Stimulated activated CD4-positive, alpha-beta T cell treated with anti-CD3 and anti-CD28 coated beads, TNF-alpha, amount 100 ng/mL, for 4 hours (primary cell): ENCODE results near the gene DNAH17.

Source experiments
- DNase-seq, 3 experiments: peaks; one replicate each; pipeline ENCODE4 v3.0.0-alpha.2; 2020; ENCODE audit warnings: low read depth in 3 of 3

DNAH17 gene

GRCh38 chr17:78412403-78412802 lies 164.8 kb downstream of the DNAH17 start:
- peak in 1 of 3 experiments; percentile 6 for DNase-seq

- no peak for DNase-seq
Observed at GRCh38 chr17:78411241-78411857, 165.8 kb downstream of the DNAH17 start.

DNA sequence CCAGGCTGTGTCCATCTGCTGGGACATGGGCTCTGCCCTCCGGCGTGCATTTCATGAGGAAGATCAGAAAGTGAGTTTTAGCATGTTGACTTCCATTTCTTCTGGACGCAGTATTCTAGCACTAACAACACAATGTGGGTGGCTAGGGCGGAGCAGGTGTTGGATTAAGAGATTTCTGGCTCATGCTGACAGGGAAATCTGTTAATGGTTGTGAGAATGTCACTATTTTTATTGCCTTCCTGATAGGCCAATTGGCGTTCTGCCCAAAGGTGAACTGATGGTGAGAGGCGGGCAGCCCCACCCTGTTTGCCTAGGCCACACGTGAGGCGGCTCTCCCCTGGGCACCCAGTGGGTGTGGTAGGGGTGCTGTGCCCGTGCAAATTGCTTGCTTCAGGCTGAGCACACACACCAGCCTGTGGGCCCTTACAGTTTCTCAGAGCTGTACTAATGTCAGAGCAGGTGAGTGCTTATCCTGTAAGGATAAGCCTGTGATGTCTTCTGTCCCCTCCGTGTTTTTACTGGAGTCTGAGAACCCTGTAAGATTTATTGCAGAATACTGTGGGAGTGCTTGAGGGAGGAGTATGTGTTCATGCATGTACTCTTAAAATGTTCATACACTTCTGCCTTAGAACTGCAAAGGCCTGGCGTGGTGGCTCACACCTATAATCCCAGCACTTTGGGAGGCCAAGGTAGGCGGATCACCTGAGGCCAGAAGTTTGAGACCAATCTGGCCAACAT lies 167.8 kb downstream of the DNAH17 start:
- no peak for DNase-seq

DNA sequence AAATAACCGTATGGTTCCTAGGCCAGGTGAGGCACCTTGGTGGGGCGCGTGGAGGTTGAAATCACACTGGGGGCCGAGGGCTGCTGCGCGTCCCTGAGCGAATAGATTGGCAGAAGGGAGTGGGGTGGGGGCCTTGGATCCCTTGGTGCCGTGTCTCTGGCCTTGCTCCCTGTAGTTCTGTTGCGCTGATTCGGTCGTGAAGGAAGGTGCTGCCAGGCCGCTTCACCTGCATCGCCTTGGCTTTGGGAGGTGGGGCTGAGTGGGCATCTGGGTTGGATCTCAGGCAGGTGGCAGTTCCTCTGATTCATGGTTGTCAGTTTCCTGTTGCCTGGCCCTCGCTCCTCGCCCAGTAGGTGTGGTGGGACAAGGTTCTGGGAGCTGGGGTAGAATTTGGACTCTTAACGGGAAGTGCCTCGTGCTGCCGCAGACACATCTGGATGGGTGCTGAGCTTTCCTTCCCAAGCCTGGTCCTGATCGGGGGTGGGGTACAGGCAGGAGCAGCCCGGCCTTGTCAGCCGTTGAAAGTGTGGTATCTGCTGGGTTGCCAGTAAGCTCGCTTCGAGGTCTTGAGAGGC lies 168.6 kb downstream of the DNAH17 start:
- no peak for DNase-seq

DNA sequence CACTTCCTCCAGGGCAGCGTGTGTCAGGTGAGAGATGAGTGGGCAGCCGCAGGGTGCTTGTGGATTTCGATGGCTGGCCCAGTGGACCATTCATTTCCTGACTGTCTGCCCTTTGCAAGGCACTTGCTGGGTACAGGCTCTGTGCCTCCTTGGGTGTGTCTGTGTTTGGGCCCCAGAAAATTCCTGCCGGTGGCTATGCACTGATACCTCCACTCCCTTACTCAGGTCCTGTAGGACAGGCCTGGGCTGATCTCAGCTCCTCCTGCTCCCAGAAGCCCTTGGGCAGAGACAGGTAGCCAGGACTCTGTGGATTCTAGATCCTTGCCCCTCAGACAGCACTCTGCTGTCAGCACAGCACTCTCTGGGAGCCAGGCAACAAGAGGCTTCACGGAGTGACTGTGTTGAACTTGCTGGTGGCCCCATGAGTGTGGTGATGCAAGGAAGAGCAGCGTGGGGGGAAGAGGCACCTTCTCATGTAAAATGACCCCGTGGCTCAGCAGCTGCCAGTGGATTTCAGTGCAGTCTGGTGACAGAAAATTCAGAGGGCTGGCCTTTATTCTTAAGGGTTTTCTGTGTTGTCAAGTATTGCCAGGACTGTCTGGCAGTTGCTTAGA lies 169.7 kb downstream of the DNAH17 start:
- DNase-seq = no peak

DNA sequence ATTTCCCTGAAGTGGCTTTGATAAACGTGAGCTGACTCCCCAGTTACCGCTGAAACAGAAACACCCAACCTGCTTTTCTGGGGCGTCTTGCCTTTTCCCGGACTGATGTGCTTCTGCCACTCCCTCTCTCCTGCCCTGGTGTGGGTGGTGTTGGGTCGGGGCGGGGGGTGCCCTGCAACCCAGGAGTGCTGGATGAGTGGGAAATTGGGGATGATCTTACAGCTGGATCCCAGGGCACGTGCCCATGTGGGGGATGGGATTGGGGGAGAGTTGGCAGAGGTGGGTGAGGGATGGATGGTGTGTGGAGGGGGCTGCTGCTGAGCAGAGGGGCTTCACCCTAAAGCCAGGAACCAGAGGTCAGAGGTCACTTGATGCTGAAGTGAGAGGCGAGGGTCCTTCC lies 170.3 kb downstream of the DNAH17 start:
- no peak for DNase-seq

GRCh38 chr17:78406396-78406795 lies 170.8 kb downstream of the DNAH17 start:
- no peak for DNase-seq

DNA sequence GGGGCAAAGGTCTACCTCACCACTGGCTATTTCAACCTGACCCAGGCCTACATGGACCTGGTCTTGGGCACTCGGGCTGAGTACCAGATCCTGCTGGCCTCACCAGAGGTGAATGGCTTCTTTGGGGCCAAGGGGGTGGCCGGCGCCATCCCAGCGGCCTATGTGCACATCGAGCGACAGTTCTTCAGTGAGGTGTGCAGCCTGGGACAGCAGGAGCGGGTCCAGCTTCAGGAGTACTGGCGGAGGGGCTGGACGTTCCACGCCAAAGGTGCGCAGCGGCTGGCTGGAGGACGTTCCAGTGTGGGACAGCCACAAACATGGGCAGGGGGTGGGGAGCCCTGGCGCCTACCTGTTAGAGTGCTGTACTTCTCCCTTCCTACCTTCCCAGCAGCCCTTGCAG lies 173.4 kb downstream of the DNAH17 start:
- DNase-seq = no peak

- no peak for DNase-seq
Observed at GRCh38 chr17:78401891-78402290, 175.3 kb downstream of the DNAH17 start.

DNA sequence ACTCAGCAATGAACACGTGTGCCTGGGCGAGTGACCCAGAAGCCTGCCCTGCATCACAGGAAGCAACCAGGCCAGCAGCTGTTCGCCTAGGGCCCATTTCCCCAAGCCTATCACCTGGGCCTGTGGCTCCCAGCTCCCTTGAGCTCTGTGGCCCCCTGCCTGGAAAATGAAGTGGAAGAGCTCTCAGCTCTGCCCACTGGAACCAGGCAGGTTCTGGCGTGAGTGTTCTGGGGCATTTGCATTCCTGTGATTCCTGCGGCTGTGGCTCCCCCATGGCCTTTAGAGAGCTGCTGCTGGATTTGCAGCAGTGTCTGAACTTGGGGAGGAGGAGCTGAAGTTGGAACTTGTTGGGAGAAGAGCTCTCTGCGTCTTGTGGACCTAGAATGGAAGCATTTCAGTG lies 175.9 kb downstream of the DNAH17 start:
- no peak for DNase-seq

DNA sequence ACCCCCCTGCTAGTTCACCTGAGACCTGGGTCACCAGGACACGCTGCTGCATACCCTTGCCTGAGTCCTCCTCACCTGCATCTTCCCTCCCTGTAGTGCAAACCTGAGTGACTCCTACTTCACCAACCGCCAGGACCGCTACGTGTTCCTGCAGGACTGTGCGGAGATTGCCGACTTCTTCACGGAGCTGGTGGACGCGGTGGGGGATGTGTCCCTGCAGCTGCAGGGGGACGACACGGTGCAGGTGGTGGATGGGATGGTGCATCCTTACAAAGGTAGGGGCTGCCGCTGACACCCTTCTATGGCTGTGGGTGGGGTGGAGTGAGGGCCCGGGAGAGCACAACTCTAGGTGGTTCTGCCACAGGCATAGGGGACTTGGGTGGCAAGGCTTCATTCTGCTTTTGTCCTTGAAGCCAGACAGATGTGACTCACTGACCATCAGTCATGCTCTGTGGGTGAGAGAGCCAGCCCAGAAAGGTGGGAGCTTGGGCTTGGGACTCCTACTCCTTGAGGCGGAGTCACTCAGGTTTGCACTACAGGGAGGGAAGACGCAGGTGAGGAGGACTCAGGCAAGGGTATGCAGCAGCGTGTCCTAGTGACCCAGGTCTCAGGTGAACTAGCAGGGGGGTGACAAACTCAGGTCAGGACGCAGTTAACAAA lies 176.5 kb downstream of the DNAH17 start:
- DNase-seq = no peak

GRCh38 chr17:78399693-78400144 lies 177.5 kb downstream of the DNAH17 start:
- DNase-seq = no peak

GRCh38 chr17:78399028-78399692 lies 178.0 kb downstream of the DNAH17 start:
- no peak for DNase-seq

- DNase-seq = no peak
Observed at GRCh38 chr17:78398390-78398789, 178.8 kb downstream of the DNAH17 start.

- DNase-seq = no peak
Observed at GRCh38 chr17:78397681-78398101, 179.5 kb downstream of the DNAH17 start.

DNA sequence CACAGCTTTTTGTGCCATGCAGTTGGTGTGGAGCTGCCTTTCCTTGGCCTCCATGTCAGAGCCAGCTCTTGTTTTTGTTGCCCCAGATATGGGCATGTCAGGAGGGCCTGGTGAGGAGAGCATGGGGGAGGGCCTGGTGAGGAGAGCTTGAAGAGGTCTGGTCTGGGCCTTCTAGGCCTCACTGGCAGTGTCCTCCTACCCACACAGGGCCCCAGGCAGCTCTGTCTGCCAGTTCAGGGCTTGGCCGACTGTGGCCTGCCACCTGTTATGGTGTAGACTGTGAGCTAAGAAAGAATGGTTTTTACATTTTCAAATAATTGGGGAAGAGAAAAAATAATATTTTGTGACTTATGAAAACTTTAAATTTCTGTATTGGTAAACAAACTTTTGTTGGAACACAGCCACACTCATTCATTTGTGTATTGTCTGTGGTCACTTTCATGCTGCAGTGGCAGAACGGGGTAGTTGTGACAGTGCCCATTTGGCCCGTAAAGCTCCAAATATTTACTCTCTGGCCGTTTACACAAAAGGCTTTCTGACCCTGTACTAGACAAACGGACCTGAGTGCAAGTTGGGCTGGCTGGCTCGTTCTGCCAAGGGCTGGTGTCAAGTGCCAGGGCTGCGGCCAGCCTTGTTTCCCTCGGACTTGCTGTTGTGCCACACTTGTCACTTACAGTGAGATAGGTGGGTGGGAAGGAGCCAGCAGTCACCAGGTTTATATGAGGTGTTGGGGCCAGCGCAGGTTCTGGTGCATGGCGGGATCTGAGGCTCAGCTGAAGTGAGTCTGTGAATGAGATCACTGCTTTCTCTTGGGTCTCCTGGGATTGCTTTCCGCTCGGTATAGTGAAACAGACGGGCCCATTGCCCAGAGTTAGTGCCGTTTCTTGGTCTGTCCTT lies 180.5 kb downstream of the DNAH17 start:
- DNase-seq = no peak

GRCh38 chr17:78395155-78395554 lies 182.0 kb downstream of the DNAH17 start:
- DNase-seq = no peak

- no peak for DNase-seq
Observed at GRCh38 chr17:78394209-78394608, 183.0 kb downstream of the DNAH17 start.

- no peak for DNase-seq
Observed at GRCh38 chr17:78393575-78393974, 183.6 kb downstream of the DNAH17 start.

DNA sequence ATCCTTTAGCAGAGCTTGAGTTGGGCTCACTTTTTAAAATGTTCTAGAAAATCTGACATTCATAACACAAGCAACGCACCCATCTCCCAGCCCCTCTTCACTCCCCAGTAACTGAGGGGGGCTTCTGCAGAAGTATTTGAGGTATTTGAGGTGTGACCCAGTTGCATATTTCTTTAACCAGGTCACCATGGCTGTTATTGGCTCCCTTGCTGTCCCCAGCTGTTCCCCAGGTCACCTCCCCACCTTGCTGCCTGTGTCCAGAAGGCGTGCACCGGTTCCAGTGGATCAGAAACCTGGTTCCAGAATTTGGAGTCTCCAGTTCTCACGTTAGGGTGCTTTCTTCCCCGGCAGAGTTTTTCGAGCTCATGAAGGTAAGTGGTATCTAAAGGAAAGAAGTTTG lies 184.9 kb downstream of the DNAH17 start:
- no peak for DNase-seq

DNA sequence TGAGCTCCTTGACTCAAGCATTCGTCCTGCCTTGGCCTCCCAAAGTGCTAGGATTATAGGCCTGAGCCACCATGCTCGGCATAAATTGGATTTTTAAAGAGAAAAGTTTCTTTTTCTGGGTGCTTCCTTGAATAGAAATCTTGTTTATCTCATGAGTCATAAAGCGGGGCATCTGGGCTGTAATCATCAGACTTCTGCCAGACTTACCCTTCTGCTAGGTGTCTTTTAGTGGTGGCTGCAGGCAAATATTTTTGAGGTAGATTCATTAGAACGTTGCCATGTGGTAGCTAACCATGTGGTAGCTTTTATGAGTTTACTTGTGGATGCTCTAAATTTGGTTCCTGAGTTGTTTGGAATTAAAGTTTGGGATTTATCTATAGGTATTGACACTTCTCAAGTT lies 185.4 kb downstream of the DNAH17 start:
- no peak for DNase-seq
